Medulla oblongata (tissue), 1 donor: ENCODE measurements around the gene ALKBH8.
"Not testable (repeated sequence)": the region's sequence is repeated elsewhere in the genome, so short reads cannot be mapped to it uniquely, and the experiment has no call there.

Experiments
- DNase-seq: peaks from one replicate; pipeline ENCODE4 v3.0.0-alpha.2; 2015; ENCODE audit errors: extremely low spot score

ALKBH8 gene

GRCh38 chr11:107508201-107508857 lies 57.2 kb downstream of the ALKBH8 start:
- no peak for DNase-seq

GRCh38 chr11:107505647-107506225 lies 59.8 kb downstream of the ALKBH8 start:
- no peak for DNase-seq

- no peak for DNase-seq
Measured at GRCh38 chr11:107504981-107505380, 60.6 kb downstream of the ALKBH8 start.

GRCh38 chr11:107501713-107502112 lies 63.8 kb downstream of the ALKBH8 start:
- DNase-seq, result no peak

GRCh38 chr11:107497371-107497770 lies 68.2 kb downstream of the ALKBH8 start:
- DNase-seq, result not testable (repeated sequence)

GRCh38 chr11:107496011-107496410 lies 69.5 kb downstream of the ALKBH8 start:
- peak; percentile 49 for DNase-seq

- no peak for DNase-seq
Measured at GRCh38 chr11:107494055-107494454, 71.5 kb downstream of the ALKBH8 start.

GRCh38 chr11:107493117-107493516 lies 72.4 kb downstream of the ALKBH8 start:
- no peak for DNase-seq

- no peak for DNase-seq
Measured at GRCh38 chr11:107490836-107491235, 74.7 kb downstream of the ALKBH8 start.

GRCh38 chr11:107482234-107482633 lies 83.3 kb downstream of the ALKBH8 start:
- no peak for DNase-seq

- no peak for DNase-seq
Measured at GRCh38 chr11:107478922-107479321, 86.6 kb downstream of the ALKBH8 start.

GRCh38 chr11:107477820-107478219 lies 87.7 kb downstream of the ALKBH8 start:
- DNase-seq, result no peak

GRCh38 chr11:107473792-107474191 lies 91.7 kb downstream of the ALKBH8 start:
- no peak for DNase-seq

GRCh38 chr11:107472966-107473365 lies 92.6 kb downstream of the ALKBH8 start:
- DNase-seq, result no peak

- no peak for DNase-seq
Measured at GRCh38 chr11:107468596-107468995, 96.9 kb downstream of the ALKBH8 start.

- DNase-seq, result no peak
Measured at GRCh38 chr11:107467696-107468095, 97.8 kb downstream of the ALKBH8 start.

- DNase-seq, result not testable (repeated sequence)
Measured at GRCh38 chr11:107466275-107466866, 99.2 kb downstream of the ALKBH8 start.

- peak; percentile 97 for DNase-seq
Measured at GRCh38 chr11:107457558-107458271, 107.8 kb downstream of the ALKBH8 start, which contains the start of gene CWF19L2. CWF19L2 (minus strand) TSS chr11:107457825; CDS start chr11:107457816, 9 bp downstream.

GRCh38 chr11:107457205-107457557 lies 108.4 kb downstream of the ALKBH8 start:
- DNase-seq, result peak; percentile 28

GRCh38 chr11:107453594-107454286 lies 111.8 kb downstream of the ALKBH8 start:
- DNase-seq, result no peak
